Measurements from ENCODE around the gene CTLA4.

DNA sequence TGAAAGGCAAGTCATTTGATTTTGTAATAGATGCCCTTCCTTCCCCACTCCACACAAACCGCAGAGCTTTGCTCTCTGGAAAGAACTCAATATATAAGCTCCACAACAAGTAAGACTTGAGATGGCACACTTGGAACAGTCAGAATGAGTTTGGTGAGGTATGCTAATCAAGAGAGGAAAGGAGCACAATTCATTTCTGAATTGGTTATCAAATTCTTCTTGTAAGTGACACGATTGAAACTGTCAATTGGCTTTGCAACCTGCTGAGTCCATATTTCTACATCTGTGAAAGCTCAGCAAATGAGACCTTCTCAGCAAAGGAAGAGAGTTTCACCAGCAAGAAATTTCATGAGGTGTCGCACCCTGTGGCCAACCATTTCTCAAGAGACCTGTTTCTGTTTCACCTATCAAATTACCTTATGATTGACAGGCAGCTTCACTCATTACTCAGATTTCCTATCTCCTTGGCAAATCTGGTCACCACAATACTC, 19.1 kb downstream of the CTLA4 start:
- TF ChIP-seq POLR2AphosphoS5 (IDR thresholded peaks at IDR 0.05) (no peak), CTCF (IDR thresholded peaks at IDR 0.05) (no peak), POLR2A (IDR thresholded peaks at IDR 0.05) (no peak)
